ENCODE data around the gene GJB4.
"Not testable (repeated sequence)": the region's sequence is repeated elsewhere in the genome, so short reads cannot be mapped to it uniquely, and the experiment has no call there.

The GJB4 gene

DNA sequence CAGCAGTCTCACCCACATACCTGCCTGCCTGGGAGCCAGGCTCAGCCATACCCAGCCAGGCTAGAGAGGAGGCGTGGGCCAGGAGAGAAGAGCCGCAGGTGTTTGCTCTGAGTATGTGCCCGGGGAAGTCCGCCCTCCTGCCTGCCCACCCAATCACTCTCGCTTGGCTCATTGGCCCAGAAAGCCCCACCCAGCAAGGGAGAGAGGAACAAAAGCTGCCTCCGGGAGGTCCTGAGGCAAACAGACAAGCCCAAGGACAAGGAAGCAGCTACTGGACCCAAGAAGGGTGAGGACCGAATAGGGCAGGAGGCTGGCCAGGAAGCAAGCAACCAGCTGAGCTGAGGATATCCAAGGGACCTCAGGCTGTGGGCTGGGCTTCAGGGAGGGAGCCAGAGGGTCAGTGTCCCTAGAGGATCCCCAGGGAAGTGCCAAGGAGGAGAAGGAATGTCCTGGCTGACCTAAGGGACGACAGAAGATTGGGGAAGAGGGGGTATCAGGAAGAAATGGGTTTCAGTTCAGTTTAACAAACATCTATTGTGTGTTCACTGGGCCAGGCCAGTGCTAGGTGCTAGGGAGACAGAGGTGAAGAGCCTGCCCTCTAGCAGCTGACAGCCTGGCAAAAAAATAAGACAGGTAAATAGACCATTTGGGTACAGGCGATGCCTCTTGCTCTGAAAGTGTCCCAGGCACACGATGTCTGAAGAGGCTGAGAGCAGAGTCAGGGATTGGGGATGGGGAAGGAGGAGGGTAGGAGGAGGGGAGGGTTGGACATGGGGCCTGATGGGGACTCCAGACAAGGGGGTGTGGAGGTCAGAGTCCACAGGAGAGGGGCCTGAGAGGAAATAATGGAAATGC, at the start of gene GJB4:
Gene GJB4, plus strand, starts transcription at position 238 of the 855 bp plus-strand sequence. CDS start 1,515 bp downstream, outside the sequence.
- DNase-seq (ENCODE audit: low read depth in 4 of 4, low spot score in 1 of 4): no peak

DNA sequence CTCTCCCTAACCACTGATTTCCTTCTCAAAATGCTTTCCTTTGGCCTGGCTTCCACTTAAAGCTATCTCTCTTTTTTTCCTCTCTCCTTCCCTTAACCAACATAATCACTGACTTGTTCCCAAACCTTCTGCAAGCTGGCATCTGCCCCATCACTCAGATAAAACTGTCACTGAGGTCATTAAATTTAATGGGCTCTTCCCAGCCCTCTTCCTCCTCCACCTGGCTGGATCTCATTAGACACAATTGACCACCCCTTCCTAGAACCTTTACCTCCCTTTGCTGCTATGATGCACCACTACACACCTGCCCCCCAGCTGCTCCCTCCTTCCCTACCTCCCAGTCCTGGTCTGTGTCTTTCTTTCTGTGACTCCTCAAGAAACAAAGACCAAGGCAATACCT, 48.7 kb upstream of the GJB4 start:
- no peak for DNase-seq (ENCODE audit: low read depth in 4 of 4, low spot score in 1 of 4)

DNA sequence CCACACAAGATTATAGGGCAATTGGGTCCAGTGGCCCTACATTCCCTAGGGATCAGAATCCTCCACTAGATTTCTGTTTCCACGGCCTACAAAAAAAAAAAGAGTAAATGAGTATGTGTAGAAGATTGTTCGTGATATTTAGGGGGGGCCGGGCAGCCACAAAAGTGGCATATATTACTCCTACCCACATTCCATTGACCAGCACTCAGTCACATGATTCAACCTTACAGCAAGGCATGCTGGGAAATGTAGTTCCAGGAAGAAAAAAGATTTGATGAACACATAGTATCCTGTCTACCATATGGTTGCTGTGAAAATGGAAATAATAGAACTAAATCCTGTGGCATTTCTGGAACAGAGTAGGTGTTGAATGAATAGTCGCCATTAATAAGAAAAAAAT, 48.1 kb upstream of the GJB4 start:
- no peak for DNase-seq (ENCODE audit: low read depth in 4 of 4, low spot score in 1 of 4)

DNA sequence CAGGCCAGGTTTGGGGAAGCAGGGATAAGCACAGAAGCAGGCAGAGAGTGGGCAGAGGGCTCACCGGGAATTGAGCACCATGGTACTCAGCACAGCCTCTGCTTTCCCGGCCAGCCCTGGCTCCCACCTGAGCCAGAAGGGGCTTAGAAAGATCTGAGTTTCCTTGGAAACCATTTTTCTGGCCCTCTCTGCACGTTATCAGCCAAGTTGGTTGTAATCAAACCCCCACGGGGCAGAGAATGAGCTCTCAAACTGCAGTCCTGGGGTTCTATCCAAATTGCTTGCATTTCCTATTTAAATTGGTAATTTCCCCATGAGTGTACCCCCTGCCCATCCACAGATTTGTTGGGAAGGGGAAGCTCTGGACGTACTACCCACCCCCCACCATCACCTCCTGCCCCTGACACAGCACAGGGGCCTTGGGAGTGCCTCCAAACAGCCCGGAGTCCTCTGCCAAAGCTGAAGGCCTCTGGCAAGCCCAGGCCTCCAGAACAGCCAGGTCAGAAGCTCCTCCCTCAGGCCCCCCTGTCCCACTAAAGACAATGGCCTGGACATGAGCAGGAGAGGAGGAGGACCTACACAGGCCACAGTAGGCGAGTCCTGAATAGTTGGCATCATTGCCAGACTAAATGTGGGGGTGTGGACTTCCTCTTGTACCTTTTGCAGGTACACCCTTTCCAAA, 47.4 kb upstream of the GJB4 start:
- no peak for DNase-seq (ENCODE audit: low read depth in 4 of 4, low spot score in 1 of 4)

DNA sequence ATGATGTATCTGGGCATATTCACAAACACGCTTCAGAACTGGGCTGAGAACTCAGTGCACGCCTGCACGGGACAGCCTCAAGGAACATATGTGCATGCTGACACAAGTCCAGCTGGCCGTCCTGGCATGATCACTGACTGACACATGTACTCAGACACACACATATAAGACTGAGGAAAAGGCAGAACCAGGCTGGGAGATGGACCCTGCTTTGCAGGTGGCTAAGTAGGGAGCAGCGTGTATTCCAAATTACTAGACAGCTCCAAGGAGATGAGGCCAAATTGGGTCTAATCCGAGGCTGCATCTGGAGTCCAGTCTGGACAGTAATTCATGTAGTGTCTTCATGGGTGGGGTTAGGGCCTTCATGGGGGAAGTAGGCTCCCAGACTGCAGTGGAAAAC, 46.1 kb upstream of the GJB4 start:
- DNase-seq (ENCODE audit: low read depth in 4 of 4, low spot score in 1 of 4): no peak

DNA sequence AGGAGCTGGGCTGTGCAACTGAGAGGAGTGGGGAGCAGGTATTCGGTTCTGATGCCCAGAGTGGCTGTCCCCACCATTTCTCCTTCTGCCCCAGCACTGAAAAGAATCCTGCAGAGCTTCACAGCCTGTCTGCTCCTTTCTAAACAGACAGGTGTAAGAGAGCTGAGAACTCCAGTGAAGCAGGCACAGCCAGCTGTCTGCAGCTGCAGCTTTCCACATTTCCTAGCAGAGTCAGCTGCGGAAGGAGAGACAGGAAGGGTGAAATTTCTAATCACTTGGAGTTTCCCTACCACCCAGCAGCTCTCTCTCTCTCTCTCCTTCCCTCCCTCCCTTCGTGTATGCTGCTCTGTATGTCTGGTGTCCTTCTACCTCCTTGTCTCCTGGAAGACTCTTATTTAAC, 45.2 kb upstream of the GJB4 start:
- no peak for DNase-seq (ENCODE audit: low read depth in 4 of 4, low spot score in 1 of 4)

DNA sequence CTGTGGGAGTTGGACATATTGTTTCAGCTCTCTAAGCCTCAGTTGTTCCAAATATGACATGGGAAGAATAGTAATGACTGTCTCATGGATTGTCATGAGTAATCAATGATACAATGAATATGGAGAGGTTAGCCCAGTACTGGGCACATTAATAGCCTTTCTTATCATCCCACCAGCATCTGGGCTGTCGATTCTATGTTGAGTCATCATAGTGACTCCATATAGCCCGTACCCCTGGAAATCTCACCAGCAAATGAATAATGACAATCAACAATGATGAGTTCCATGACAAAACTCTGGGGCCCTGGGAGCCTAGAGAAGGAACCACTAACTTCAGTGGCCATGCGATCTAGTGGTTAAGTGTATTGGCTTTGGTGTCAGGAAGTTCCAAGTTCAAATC, 44.4 kb upstream of the GJB4 start:
- DNase-seq (ENCODE audit: low read depth in 4 of 4, low spot score in 1 of 4): no peak

DNA sequence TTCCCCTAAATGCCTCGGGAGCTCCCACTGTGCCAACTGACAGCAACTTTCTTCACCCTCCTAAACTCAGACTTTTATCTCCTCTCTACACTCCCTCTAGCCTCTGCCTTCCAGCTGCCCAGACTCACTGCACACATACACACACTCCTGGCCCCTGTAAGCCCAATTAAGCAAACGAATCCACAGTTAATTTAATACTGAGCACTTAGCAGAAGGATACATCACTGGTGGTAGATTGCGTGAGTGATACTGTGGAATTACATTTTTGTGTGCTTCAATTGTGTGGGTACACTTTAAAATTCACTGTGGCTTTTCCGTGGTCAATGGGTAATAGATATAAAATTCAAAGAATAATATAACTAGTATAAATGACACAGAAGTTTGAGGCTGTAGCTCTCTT, 38.3 kb upstream of the GJB4 start:
- no peak for DNase-seq (ENCODE audit: low read depth in 4 of 4, low spot score in 1 of 4)

DNA sequence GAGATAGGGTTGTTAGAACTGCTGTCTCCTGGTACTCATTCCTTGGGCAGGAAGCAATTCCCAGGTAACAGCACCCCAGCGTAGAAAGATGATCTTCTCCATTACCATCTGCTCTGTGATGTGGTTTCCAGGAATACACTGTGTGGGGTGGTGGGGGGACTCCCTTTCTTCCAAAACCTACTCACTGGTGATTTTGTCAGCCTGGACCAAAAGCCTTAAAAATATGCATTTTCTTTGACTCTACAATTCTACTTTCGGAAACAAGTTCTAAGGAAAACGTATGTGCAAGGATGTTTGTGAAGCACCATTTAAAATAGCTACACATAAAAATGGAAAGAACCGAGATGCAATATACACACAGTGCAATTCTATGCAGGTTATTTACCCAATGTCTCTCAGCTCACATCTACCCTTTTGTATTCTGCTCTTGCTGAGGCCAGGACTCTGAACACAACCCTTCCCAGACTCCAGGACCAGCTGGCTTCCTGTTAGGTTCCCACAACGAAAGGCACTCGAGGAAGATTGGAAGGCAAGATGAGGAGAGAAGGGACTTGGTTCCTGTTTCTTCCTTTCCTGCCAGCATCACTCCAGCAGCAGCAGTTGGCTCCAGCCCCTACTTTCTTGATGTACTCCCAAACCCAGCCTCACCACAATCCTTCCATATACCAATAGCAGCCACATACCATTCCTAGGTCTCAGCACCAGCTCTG, 37.7 kb upstream of the GJB4 start:
- no peak for DNase-seq (ENCODE audit: low read depth in 4 of 4, low spot score in 1 of 4)

DNA sequence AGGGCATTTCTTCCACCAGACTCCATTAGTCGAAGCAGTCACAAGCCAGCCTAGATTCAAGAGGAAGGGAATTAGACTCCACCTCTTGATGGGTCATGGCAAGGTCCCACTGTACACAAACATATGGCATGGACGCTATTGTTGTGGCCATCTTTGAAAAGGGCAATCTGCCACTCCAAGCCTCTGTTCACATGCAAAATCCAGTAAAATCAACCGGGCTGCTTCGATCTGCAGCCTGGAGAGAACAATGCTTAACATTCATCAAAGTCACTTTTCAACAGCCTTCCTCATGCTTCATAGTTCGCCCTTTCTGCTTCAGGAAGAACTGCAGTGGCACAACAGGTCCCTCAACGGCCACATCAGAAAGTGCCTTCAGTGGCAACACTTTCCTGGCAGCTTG, 32.7 kb upstream of the GJB4 start:
- no peak for DNase-seq (ENCODE audit: low read depth in 4 of 4, low spot score in 1 of 4)

DNA sequence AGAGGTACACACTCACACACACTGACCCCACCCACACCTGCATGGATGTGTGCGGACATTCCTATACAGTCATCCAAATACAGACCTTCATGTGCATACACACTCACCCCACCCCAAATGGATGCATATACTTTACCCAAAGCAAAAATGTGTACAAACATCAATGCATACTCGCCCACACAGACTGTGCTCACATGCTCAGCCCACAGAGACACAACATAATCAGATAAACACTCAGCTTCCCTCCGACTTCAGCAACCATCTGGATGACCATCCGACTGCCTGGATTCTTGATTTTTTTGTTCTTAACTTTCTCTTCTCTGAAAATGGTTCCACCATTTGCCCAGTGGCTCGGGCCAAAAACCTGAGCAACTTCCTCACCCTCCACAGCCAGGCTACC, 29.1 kb upstream of the GJB4 start:
- no peak for DNase-seq (ENCODE audit: low read depth in 4 of 4, low spot score in 1 of 4)

DNA sequence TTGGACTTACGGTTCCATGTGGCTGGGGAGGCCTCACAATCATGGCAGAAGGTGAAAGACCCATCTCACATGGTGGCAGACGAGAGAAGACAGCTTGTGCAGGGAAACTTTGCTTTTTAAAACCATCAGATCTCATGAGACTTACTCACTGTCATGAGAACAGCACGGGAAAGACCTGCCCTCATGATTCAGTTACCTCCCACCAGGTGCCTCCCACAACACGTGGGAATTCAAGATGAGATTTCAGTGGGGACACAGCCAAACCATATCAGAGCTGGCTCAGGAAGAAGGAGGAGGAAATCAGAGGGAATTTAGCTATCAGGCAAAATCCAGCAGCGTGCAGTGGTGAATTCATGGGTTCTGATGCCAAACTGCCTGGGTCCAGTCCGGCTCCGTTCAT, 26.7 kb upstream of the GJB4 start:
- DNase-seq (ENCODE audit: low read depth in 4 of 4, low spot score in 1 of 4): not testable (repeated sequence)

DNA sequence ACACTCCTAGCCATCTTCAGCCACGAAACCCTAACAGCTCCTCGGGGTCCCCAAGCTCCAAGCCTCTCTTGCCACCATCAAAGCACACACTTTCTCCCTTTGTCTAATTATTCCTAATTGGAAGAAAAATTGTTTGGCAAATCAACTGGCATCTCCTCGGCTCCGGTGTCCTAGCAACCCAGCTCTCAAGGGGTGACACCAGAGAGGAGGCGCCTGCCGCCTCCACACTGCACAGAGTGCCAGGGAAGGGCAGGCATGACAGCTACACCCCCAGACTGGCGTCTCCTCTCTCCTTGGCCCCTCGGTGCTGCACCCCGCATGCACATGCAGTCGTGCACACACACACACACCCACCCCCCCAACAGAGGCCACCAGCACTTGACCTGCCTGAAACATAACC, 22.8 kb upstream of the GJB4 start:
- no peak for DNase-seq (ENCODE audit: low read depth in 4 of 4, low spot score in 1 of 4)

DNA sequence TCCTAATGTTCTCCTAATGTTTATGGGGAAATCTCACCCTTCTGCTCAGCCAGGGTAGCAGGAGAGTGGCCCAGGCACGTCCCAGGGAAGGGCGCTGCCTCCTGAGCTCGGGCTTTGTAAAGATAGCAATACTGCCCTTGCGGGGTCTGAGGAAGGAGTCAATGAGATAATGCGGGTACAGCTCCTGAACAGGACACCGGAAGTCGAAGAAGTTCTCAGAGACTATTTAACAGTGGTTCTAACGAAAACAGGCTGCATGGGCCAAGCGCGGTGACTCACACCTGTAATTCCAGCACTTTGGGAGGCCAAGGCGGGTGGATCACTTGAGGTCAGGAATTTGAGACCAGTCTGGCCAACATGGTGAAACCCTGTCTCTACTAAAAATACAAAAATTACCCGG, 22.3 kb upstream of the GJB4 start:
- not testable (repeated sequence) for DNase-seq (ENCODE audit: low read depth in 4 of 4, low spot score in 1 of 4)

DNA sequence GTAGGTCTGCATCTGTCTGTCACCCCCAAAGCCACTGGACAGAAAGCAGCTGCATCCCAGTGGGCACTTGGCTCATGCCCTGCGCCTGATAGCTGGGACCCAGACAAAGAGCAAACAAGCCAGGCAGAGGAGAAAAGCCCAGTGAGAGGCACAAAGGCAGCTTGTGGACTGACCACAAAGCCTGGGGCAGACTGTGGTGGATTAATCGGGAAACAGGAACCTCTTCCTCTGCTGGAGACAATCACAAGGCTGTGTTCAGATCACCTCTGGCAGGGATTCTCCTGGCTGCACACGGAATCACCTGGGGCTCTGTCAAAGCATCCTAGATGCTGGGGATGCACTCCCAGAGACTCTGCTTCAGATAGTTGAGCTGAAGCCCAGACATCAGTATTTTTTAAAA, 19.9 kb upstream of the GJB4 start:
- no peak for DNase-seq (ENCODE audit: low read depth in 4 of 4, low spot score in 1 of 4)

DNA sequence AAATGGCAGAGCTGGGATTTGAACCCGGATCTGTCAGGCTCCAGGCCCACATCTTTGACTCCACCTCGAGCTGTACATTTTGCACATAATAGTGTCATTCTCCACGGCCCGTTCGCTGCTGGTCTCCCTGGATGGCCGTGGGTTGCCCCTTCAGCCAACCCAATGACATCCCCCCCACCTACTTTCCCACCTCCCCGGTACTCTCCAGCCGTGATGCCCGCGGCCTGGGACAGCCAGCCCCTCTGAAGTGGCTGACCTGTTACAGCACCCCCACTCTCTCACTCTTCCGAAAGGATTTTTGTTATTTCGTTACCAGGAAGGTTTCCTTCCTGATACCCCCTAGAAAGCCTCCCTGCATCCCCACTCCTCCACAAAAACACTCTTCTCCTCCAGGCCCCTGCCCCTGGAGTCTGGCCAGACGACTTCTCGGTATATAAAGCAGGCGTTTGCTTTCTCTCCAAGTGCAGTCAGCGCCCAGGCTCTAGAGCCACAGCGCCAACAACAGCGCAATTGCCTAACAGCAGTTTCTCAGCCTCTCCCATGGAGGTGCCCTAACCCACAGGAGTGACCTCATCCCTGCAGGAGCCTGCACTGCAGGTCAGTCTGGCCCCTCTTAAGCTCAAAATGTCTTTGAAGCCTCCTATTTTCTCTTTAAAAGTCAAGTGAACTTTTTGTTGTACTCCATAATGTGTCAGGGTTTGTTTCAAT, 19.2 kb upstream of the GJB4 start:
- no peak for DNase-seq (ENCODE audit: low read depth in 4 of 4, low spot score in 1 of 4)

DNA sequence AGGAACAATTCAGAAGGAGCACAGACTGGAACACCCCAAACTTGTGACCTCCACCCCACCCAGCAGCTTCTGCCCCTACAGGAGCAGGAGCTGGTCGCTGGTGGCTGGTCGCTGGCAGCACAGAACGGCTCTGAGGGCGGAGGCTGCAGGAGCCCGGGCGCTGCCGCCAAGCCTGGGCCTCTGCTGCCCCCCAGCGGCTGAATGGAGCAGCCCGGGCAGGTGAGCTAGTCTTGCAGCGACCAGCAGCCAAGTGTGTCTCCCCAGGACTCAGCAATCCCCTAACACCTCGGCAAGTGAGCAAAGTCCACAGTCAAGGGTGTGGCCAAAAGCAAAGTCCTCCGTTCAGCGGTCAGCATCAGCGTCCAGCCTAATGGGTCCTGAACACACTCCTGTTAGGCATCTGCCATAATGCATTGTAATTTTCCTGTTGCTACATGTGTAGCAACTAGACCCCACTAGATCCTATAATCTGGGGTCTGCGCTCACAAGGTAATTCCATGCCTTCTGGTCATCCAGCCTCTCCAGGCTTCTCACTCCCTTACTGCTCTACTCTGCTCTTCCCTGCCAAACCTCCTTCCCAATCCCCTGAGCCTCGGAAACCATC, 16.8 kb upstream of the GJB4 start:
- DNase-seq (ENCODE audit: low read depth in 4 of 4, low spot score in 1 of 4): peak; percentile 55 to 74 (median 69)

DNA sequence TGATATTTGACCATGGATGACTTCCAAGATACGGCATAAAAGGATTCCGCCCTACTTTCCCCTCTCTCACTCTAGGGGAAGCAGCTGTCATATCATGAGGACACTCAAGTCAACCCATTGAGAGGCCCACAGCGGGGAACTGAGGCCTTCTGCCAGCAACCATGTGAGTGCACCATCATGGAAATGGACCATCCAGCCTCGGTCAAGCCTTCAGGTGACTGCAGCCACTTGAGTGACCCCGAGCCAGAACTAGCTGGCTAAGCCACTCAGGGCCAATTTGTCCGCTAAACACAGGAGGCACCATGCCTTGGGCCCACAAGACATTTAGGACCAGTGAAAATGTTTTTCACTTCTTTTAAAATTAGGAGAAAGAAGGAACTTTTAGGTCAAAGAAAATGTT, 15.8 kb upstream of the GJB4 start:
- no peak for DNase-seq (ENCODE audit: low read depth in 4 of 4, low spot score in 1 of 4)

DNA sequence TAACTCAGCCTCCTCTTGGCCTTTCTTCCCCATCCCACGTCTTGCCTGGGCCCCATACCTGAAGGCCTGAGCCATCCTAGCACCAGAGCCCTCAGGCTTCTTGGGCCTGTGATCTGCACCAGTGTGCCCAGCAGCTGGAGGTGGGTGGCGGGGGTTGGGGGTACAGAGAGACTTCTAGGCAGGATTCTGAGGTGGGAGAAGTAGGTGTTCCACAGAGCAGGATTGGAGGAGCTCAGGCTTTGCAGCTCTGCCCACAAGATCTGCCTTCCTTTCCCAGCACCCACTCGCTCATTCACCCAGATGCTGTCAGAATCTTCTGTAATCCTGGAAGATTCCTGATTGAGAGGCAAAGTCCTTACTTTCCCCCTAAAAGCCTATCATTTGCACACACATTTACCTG, 14.7 kb upstream of the GJB4 start:
- no peak for DNase-seq (ENCODE audit: low read depth in 4 of 4, low spot score in 1 of 4)

DNA sequence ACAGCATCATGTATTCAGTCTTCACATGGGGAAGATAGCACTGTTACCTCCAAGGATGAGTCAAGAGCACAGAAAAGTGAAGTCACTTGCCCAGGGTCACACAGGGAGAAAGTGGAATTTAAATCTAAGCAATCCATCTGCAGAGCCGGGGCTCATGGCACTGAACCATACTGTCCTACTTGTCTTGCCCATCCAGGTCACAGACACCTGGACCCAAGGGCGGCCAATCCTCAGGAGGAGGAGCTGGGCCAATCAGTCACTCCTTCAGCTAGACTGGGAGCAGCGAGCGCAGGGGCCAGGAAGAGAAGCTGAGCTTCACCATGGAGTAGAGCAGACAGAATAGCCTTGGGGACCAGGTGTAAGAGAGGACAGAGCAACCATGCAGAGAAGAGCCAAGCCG, 13.9 kb upstream of the GJB4 start:
- no peak for DNase-seq (ENCODE audit: low read depth in 4 of 4, low spot score in 1 of 4)

DNA sequence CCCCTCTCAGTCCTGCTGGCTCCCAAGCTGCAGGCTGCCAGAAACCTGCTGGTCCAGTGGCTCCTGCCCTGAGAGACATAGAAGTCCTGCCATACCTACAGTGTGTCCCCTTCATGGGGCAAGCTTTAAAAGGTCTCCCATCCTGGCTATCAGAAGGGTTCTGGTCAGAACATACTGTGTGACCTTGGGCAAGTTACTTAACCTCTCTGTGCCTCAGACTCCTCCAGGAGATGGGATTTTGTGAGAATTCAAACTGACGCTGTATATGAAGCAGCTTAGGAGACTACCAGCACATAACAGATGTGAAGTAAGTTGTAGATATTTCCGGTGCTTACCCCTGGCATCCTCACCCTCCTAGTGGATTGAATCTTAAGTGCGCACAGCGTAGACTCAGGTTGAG, 13.4 kb upstream of the GJB4 start:
- DNase-seq (ENCODE audit: low read depth in 4 of 4, low spot score in 1 of 4): no peak
